Left ventricle myocardium inferior (tissue), 1 donor: ENCODE data around the gene LOXL3. TPM values are rescaled to one million over a fixed set of nuclear protein-coding genes. Genes with fewer than 3 reads are reported as not detected.

Source experiments
- DNase-seq: peaks from one replicate; pipeline ENCODE4 v3.0.0-alpha.2; 2020
- H3K27ac ChIP-seq: fragments of 200-600 bp; replicated peaks from 2 replicates; pipeline ENCODE4 v1.8.0; 2021
- H3K27me3 ChIP-seq: fragments of 200-600 bp; 2 replicates; pipeline ENCODE4 v1.8.0; 2021; ENCODE audit warnings: low read depth
- H3K36me3 ChIP-seq: fragments of 200-600 bp; 2 replicates; pipeline ENCODE4 v1.8.0; 2021
- H3K4me1 ChIP-seq: fragments of 200-600 bp; 2 replicates; pipeline ENCODE4 v1.8.0; 2021
- H3K4me3 ChIP-seq: fragments of 200-600 bp; 2 replicates; pipeline ENCODE4 v1.8.0; 2021; ENCODE audit warnings: mild to moderate bottlenecking, moderate library complexity
- H3K9me3 ChIP-seq: fragments of 200-600 bp; replicated peaks from 2 replicates; pipeline ENCODE4 v1.8.0; 2021
- CTCF ChIP-seq: fragments of 200-600 bp; IDR thresholded peaks from 2 replicates; pipeline ENCODE4 v1.8.0; 2021; ENCODE audit warnings: antibody characterized with exemption, mild to moderate bottlenecking, borderline replicate concordance
- intact Hi-C: fragments of 100-400 bp; cut with micrococcal nuclease; formaldehyde crosslinking; loops from one replicate; pipeline ENCODE4 v1.11.0; 2022
- total RNA-seq: library from RNA; stranded (reverse); fragmentation: NEBNext Ultra II Directional; extraction: Animal tissue kit (Norgen Biotek cat#: 25700); gene quantifications from one replicate; pipeline ENCODE4 v1.2.1, GENCODE V29; 2021
- donor health status: DM: no; HTN: yes; CAD: no; lungs with severe emphysema.

Gene LOXL3
- total RNA-seq, 1 donor from 2014 or later, result 4.7 TPM

- H3K9me3 ChIP-seq, result no peaks in the 10 kb centered on the region
- intact Hi-C loops, result no loop called here
- peaks cover 21% of the 10 kb centered on the region for H3K36me3 ChIP-seq
- no peak for DNase-seq
- H3K4me1 ChIP-seq, result peaks cover 78% of the 10 kb centered on the region
- H3K4me3 ChIP-seq, result peak overlapping the region; percentile 80
- no peak for TF ChIP-seq CTCF
- H3K27me3 ChIP-seq, result peaks cover 83% of the 10 kb centered on the region
- H3K27ac ChIP-seq, result peak overlapping the region; percentile 93
Measured at GRCh38 chr2:74503506-74504475, 50.0 kb downstream of the LOXL3 start.

- Histone ChIP-seq H3K27me3 (peaks cover 87% of the 10 kb centered on the region), H3K36me3 (peaks cover 21% of the 10 kb centered on the region), H3K27ac (peak overlapping the region; percentile 93), H3K4me1 (peaks cover 81% of the 10 kb centered on the region), H3K4me3 (peak overlapping the region; percentile 80), H3K9me3 (no peaks in the 10 kb centered on the region)
- DNase-seq, result peak; percentile 87
- peak; percentile 35 for TF ChIP-seq CTCF
- intact Hi-C loops, result no loop called here
Measured at GRCh38 chr2:74502720-74503505, 50.8 kb downstream of the LOXL3 start.

GRCh38 chr2:74502147-74502719 is 51.5 kb downstream of the LOXL3 start:
- Histone ChIP-seq H3K27me3 (peaks cover 94% of the 10 kb centered on the region), H3K36me3 (peaks cover 21% of the 10 kb centered on the region), H3K27ac (peak overlapping the region; percentile 93), H3K4me3 (peak overlapping the region; percentile 80), H3K4me1 (peaks cover 82% of the 10 kb centered on the region), H3K9me3 (no peaks in the 10 kb centered on the region)
- TF ChIP-seq CTCF, result no peak
- intact Hi-C loops, result no loop called here
- DNase-seq, result no peak

GRCh38 chr2:74501335-74502071 is 52.2 kb downstream of the LOXL3 start:
- H3K4me1 ChIP-seq, result peaks cover 75% of the 10 kb centered on the region
- H3K27ac ChIP-seq, result no peak overlapping the region
- no peak for DNase-seq
- peaks cover 99% of the 10 kb centered on the region for H3K27me3 ChIP-seq
- no peak for TF ChIP-seq CTCF
- H3K4me3 ChIP-seq, result peak overlapping the region; percentile 80
- intact Hi-C loops, result no loop called here
- no peaks in the 10 kb centered on the region for H3K9me3 ChIP-seq
- H3K36me3 ChIP-seq, result peaks cover 21% of the 10 kb centered on the region

GRCh38 chr2:74500578-74500946 is 53.2 kb downstream of the LOXL3 start:
- TF ChIP-seq CTCF, result no peak
- DNase-seq, result no peak
- H3K27me3 ChIP-seq, result peaks cover 90% of the 10 kb centered on the region
- intact Hi-C loops, result no loop called here
- peaks cover 13% of the 10 kb centered on the region for H3K36me3 ChIP-seq
- no peaks in the 10 kb centered on the region for H3K9me3 ChIP-seq
- H3K27ac ChIP-seq, result no peak overlapping the region
- H3K4me1 ChIP-seq, result peaks cover 65% of the 10 kb centered on the region
- no peak overlapping the region for H3K4me3 ChIP-seq
